Bone marrow (tissue), 2 donors: Measurements from ENCODE around the gene ZDHHC22.
A peak's percentile ranks its signal among the peaks of the same experiment; 100 is the strongest.
"Not testable (repeated sequence)": the region's sequence is repeated elsewhere in the genome, so short reads cannot be mapped to it uniquely, and the experiment has no call there.

Experiments used
- DNase-seq, 2 donors: peaks; one replicate each; lab custom pipeline; 2025; lab: John Stamatoyannopoulos, UW

The ZDHHC22 gene, protein sequence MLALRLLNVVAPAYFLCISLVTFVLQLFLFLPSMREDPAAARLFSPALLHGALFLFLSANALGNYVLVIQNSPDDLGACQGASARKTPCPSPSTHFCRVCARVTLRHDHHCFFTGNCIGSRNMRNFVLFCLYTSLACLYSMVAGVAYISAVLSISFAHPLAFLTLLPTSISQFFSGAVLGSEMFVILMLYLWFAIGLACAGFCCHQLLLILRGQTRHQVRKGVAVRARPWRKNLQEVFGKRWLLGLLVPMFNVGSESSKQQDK

GRCh38 chr14:77141214-77142004 lies at the start of gene ZDHHC22:
Gene ZDHHC22, minus strand, starts transcription at chr14:77141791. Its CDS starts 2,053 bp downstream, at chr14:77139738.
- no peak for DNase-seq

GRCh38 chr14:77190977-77191376 lies 49.4 kb upstream of the ZDHHC22 start:
- no peak for DNase-seq

- no peak for DNase-seq
Measured at GRCh38 chr14:77189479-77189878, 47.9 kb upstream of the ZDHHC22 start.

DNA sequence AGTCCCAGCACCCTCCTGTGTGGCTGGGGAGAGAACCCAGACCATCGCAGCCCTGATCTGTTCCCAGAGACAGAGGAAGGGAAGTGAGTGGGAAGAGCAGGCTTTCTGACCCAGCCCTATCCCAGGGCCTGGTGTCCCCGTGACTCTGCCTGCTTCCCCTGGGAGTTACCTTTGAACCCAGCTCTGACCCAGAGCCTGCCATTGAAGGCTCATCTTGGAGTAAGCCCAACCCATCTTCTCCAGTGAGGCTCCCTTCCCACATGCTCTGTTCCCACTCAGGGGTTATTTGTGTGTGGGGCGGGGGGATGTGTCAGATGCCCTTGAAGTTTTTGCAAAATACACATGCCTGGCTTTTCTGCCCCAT lies 46.0 kb upstream of the ZDHHC22 start:
- DNase-seq = no peak

DNA sequence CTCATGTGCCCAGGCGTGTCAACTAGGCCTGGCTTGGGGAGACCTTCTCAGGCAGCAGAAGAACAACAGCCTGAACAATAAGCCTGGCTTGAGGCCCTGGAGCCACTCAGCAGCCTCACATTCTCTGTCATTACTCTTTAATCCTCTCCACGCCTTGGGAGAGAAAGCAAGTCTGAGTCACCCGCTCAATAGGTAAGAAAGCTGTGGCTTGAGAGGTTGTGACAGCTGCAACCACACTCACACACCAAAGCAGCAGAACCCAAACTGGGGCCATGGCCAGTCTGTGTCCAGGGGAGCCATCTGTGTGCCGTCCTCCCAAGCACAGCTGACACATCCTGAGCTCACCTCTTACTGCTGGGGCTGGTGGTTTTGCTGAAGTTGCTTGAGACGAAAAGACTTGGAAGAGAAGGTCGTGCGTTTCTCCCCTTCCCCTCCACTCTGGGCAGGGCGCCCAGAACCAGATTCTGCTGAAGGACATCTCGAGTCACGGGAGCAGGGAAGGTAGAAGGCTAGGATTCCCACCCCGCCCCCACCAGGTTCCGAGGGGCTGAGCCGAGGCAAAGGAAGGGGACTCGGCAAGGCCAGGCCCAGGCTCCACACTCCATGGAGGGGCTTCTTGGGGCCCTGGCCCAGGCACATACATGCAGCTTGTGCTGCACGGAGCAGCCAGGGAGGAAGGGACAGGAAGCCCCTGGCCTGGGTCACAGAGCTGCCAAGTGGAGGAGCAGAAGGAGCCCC lies 45.5 kb upstream of the ZDHHC22 start:
- no peak for DNase-seq

DNA sequence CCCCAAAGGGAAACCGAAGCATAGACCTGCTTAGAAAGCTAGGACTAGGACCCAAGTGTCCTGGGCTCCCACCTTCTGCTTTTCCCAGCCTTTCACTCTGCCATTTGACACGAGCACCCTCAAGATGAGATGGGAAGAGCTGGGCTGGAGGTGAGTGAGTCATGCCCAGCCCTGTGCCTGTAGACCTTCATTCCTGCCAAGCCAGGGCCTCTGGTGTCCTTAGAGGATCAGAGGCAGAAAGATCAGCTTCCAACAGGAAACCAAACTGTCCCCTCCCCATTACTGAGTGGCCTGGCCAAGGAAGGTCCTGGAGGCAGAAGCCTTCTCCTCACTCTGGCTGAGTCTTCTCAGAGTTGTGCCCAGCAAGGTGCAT lies 43.5 kb upstream of the ZDHHC22 start:
- DNase-seq = no peak

DNA sequence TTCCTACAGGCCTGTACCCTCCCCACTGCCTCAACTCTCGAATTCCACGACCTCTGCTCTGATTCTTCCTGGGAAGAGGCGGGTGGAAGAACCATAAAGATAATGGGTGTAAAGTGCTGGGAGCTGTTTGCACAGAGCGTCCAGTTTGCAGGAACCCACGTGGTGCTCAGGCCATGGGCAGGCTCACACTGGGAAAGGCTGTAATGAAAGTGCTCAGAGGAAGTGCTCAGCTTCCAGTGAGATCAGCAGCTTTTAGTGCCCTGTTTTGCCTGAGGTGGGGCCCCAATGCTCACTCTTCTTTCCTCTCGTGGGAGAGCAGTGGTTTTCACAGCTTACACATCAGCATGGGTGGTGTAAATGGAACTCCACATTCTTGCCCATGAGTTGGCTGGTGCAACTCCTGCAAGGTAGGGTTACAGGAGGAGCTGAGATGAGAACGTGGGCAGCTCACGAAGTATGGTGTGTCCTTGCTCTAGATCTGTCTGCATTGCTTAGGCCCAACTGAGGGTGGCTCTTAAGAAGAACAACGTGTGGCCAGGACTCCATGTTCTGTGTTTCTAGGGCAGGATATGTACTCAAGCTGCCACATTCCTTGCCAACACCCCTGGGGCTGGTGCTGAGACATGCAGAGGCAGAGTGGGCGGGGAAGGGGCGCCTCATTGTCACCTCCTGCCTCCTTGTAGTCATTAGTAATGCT lies 43.0 kb upstream of the ZDHHC22 start:
- no peak for DNase-seq

GRCh38 chr14:77183896-77184295 lies 42.3 kb upstream of the ZDHHC22 start:
- no peak for DNase-seq

DNA sequence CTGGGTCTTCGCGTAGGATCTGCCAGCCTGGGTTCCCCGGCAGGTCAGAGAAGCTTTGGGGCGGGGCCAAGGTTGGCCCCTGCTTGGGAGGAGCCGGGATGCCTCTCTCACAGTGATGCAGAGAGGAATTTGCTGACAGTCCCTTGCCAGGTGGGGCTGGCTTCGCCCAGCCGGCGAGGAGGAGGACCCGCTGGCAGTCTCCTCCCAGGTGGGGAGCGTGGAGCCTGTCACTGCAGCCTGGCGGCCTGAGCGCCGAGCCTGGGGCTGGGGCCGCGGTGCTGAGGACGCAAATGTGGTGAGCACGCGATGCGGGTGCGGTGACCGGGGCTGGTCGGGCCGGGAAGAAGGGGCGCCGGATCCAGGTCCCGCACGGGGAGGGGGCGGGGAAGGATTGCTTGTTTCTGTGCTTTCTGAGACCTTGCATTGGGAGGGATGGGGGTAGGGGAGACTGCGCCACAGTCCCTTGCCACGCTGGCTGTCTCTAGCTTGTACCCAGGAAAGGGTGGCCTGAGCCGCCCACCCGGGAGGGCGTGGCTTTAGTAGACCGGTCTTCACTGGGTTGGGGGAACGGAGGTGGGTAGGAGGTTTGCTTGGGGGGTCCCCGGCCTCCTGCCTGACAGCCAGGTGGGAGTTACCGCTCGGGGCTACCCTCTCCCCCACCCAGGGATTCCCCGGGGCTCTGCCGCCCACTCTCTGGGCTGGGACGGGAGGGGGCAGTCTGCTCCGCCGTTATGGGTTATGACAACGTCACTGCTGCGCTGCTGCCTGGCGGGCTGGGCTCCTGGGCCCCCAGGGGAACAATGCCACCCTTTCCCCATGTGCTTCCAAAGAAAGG lies 40.2 kb upstream of the ZDHHC22 start, which contains the start of gene TMEM63C:
Gene TMEM63C, plus strand, starts transcription at position 196 of the 835 bp plus-strand sequence. CDS start 37,016 bp downstream, outside the sequence.
- DNase-seq = no peak

GRCh38 chr14:77180726-77181602 lies 39.4 kb upstream of the ZDHHC22 start:
- no peak for DNase-seq

- no peak for DNase-seq
Measured at GRCh38 chr14:77178656-77179055, 37.1 kb upstream of the ZDHHC22 start.

DNA sequence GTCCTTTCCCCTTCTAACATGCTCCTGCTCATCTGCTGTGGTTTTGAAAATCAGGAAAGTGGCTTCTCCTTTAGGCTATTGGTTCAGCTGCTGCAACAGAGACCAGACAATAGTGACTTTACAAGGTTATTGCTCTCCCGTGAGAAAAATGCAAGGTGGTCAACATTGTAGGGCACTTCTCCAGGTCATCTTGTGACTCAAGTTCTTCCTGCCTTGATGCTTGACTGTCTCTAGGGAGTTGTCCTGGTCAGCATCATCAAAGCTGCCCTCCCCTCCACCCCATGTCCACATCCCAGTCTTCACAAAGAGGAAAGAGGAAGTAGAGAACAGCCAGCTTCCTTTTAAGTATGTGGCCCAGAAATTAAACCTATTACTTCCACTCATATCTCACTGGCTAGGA lies 36.1 kb upstream of the ZDHHC22 start:
- DNase-seq = no peak

DNA sequence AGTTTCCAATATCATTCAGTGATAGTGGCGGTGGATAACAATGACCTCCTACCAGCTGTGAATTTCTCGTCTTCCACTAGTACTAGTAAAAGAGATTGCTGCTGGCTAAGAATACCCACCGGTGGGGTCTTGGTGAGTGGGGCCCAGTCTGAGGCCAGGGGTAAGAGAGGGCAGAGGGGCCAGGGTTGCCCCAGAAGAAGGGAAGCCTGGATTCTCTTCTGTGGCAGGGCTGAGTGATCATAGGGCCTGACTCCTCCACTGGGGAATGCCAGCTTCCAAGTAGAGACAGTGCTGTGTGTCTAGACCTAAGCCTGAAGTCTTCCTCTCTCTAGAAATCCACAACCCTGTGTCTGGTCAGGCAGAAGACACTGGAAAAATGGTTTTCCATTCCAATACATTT lies 34.3 kb upstream of the ZDHHC22 start:
- no peak for DNase-seq

DNA sequence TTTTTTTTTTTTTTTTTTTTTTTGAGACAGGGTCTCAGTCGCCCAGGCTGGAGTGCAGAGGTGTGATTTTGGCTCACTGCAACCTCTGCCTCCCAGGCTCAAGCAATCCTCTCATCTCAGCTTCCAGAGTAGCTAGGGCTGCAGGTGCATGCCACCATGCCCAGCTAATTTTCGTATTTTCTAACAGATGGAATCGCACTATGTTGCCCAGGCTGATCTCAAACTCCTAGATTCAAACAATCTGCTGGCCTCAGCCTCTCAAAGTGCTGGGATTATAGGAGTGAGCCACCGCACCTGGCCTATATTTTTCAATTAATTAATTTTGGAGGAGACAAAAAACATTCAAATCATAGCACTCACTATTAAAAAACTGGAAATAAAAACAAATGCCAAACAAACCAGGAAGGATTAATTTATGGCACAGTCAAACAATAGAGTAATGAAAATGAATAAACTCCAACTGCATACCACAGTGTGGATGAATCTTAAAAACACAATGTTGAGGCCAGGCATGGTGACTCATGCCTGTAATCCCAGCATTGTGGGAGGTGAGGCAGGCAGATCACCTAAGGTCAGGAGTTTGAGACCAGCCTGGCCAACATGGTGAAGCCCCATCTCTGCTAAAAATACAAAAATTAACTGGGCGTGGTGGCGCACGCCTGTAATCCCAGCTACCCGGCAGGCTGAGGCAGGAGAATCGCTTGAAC lies 32.5 kb upstream of the ZDHHC22 start:
- not testable (repeated sequence) for DNase-seq

- DNase-seq = no peak
Measured at GRCh38 chr14:77172916-77173315, 31.3 kb upstream of the ZDHHC22 start.

DNA sequence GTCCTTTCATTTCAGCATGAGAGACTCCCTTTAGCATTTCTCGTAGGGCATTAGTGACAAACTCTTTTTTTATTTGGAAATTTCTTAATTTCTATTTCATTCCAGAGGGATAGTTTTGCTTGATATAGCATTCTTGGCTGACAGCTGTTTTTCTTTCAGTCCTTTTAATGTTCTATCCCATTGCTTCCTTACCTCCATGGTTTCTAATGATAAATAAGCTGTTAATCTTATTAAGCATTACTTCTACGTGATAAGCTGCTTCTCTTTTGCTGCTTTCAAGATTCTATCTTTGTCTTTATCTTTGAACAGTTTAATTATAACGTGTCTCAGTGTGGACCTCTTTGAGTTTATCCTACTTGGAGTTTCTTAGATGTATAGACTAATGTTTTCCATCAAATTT lies 28.5 kb upstream of the ZDHHC22 start:
- no peak for DNase-seq

DNA sequence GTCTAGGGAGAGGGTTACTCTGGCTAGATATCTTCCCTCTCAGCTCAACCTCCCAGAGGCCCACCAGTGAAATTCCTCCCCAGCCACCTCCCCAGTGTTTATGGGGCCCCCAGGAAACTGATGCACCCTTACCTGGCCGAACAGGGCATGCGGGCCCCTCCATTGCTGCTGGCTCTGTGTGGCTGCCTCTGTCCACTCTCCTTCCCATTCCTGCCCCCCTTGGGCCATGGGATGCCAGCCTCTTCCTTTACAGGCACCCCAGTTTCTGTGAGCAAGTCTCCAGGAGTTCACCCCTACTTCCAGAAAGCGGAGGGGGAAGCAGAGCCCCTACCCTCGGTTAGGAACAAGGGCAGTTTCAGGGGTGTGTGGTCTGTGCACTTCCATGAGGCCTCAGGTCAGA lies 19.4 kb upstream of the ZDHHC22 start:
- DNase-seq = no peak

DNA sequence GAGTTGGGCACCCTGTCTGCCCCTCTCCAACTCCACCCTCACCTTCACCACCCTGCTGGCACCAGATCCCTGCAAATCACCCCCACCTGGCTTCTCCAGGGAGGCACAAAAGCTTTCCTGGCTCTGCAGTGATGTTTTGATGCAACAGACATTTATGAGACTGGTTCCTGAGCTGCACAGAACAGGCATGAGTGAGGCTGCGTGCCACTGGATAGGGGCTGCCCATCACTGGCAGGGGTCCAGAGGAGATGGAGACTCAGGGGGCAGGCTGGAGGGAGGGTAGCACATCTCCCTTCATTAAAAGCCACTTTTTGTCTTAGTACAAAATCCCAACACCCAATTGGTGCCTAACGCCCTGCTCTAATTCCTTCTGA lies 17.3 kb upstream of the ZDHHC22 start:
- no peak for DNase-seq

GRCh38 chr14:77158175-77158881 lies 16.7 kb upstream of the ZDHHC22 start:
- peak in 1 of 2 donors; percentile 21 for DNase-seq
